Effector memory CD4-positive, alpha-beta T cell (primary cell): ENCODE data around the gene CROCC.

ENCODE experiments used
- DNase-seq, 3 donors: peaks; one replicate each; pipeline ENCODE4 v3.0.0-alpha.2; 2020
- H3K27ac ChIP-seq: 2 replicates; pipeline ENCODE4 v1.7.0; 2013; ENCODE audit warnings: mild to moderate bottlenecking, low read length, moderate library complexity; ENCODE audit not compliant: insufficient read depth, poor library complexity, severe bottlenecking
- H3K27me3 ChIP-seq: replicated peaks from 2 replicates; pipeline ENCODE4 v1.7.0; 2013; ENCODE audit warnings: mild to moderate bottlenecking, low read length; ENCODE audit not compliant: insufficient read depth, control insufficient read depth, poor library complexity, severe bottlenecking
- H3K36me3 ChIP-seq: 2 replicates; pipeline ENCODE4 v1.7.0; 2013; ENCODE audit warnings: mild to moderate bottlenecking, low read length, moderate library complexity; ENCODE audit not compliant: control insufficient read depth, insufficient read depth
- H3K4me1 ChIP-seq: 2 replicates; pipeline ENCODE4 v1.7.0; 2013; ENCODE audit warnings: low read length, mild to moderate bottlenecking; ENCODE audit not compliant: control insufficient read depth, insufficient read depth, poor library complexity, severe bottlenecking
- H3K4me3 ChIP-seq: 2 replicates; pipeline ENCODE4 v1.7.0; 2013; ENCODE audit warnings: low read length, low read depth, mild to moderate bottlenecking; ENCODE audit not compliant: insufficient read depth, poor library complexity, severe bottlenecking
- H3K9me3 ChIP-seq: 2 replicates; pipeline ENCODE4 v1.7.0; 2013; ENCODE audit warnings: mild to moderate bottlenecking, low read length, moderate library complexity; ENCODE audit not compliant: control insufficient read depth

The CROCC gene

DNA sequence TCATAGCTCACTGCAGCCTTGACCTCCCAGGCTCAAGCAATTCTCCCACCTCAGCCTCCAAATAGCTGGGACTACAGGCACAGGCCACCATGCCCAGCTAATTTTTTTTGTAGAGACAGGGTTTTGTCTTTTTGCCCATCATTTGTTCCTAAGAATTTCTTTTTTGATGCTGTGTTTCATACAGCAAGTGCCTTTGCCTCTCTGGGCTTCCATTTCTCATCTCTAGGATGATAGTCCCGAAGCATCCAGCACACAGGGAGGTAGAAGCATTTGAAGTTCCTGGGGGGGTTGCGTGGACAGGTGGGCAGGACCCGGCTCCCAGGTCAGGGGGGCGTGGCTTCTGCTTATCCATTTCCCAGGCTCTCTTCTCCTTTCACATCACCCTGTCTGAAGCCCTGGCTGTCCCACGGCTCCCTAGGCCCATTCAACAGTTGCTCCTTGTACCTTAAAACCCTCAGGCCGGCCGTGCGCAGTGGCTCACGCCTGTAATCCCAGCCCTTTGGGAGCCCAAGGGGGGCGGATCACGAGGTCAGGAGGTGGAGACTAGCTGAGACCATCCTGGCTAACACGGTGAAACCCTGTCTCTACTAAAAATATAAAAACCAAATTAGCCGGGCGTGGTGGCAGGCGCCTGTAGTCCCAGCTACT is 86.6 kb downstream of the CROCC start:
- Histone ChIP-seq H3K4me1 (peaks cover 15% of the 10 kb centered on the region), H3K27me3 (no peaks in the 10 kb centered on the region), H3K36me3 (peaks cover 19% of the 10 kb centered on the region), H3K9me3 (no peaks in the 10 kb centered on the region), H3K4me3 (no peak overlapping the region), H3K27ac (no peak overlapping the region)
- DNase-seq, result no peak

- Histone ChIP-seq H3K27ac (no peak overlapping the region), H3K36me3 (peaks cover 9% of the 10 kb centered on the region), H3K9me3 (no peaks in the 10 kb centered on the region), H3K4me1 (peaks cover 15% of the 10 kb centered on the region), H3K4me3 (no peak overlapping the region), H3K27me3 (no peaks in the 10 kb centered on the region)
- DNase-seq, result no peak
These were observed 88.0 kb downstream of the CROCC start for GRCh38 chr1:17009706-17010105.

DNA sequence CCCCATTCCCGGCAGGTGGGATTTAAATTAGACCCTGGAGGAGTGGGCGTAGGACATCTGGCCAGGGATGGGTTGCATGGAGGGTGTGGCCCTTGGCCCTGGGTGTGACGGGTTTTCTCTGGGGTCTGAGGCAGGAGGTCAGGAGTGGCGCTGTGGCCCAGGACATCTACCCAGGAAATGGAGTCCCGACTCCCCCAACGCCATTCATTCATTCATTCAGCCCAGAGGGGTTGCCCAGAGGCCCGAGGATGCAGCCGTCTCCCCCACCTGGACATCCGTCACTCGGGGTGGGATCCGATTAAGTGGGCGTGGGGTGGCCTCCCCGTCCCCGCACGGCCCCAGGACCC is 89.3 kb downstream of the CROCC start:
- H3K27ac ChIP-seq, result no peak overlapping the region
- H3K9me3 ChIP-seq, result no peaks in the 10 kb centered on the region
- no peaks in the 10 kb centered on the region for H3K36me3 ChIP-seq
- H3K27me3 ChIP-seq, result no peaks in the 10 kb centered on the region
- peak overlapping the region; percentile 86 for H3K4me3 ChIP-seq
- DNase-seq, result no peak
- H3K4me1 ChIP-seq, result peaks cover 15% of the 10 kb centered on the region

DNA sequence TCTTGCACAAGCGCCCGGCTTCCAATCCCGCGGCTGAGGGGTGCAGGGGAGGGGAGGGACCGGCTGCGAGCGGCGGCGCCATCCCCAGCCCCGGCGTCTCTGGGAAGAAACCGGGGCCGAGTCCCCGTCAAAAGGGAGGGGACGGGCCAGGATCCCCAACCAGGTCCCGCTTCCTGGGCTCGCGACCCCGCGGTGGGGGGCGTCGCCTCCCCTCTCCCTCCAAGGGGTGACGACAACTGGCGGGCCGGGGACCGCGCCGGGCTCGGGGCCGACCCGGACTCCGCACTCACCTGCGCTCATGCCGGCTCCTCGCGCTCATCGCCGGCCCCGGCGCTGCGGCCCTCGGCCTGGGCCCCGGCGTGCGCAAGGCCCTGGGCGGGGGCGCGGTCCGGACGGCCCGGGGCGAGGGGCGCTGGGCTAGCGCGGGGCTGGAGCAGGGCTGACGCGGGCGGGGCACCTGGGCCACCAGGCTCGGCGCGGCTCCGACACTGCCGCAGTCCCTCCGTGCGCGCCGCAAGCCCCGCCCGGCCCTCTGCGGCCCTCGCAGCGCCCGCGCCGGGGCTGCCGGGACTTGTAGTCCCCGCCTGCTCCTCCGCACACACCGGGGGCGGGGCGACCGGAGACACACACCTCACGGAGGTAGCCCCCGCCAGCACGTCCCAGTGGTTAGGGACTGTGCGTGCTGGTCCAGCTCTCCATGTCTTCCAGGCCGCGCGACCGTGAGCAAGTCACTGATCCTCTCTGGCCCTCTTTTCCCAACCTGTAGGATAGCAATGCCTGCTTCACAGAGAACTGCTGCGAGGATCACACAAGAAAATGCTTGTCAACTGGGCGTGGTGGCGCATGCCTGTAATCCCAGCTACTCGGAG is 89.9 kb downstream of the CROCC start, which contains the start of gene ATP13A2:
ATP13A2 (minus strand) TSS at position 490 of the 869 bp plus-strand sequence; CDS start at position 300, 190 bp downstream.
- H3K9me3 ChIP-seq, result no peaks in the 10 kb centered on the region
- no peak within 1 kb of the TSS for H3K27ac ChIP-seq
- DNase-seq, result peak; percentile 66 to 76 (median 70)
- no peaks in the 10 kb centered on the region for H3K36me3 ChIP-seq
- H3K4me3 ChIP-seq, result peak within 1 kb of the TSS; percentile 86
- H3K4me1 ChIP-seq, result peaks cover 15% of the 10 kb centered on the region
- H3K27me3 ChIP-seq, result no peaks in the 10 kb centered on the region

DNA sequence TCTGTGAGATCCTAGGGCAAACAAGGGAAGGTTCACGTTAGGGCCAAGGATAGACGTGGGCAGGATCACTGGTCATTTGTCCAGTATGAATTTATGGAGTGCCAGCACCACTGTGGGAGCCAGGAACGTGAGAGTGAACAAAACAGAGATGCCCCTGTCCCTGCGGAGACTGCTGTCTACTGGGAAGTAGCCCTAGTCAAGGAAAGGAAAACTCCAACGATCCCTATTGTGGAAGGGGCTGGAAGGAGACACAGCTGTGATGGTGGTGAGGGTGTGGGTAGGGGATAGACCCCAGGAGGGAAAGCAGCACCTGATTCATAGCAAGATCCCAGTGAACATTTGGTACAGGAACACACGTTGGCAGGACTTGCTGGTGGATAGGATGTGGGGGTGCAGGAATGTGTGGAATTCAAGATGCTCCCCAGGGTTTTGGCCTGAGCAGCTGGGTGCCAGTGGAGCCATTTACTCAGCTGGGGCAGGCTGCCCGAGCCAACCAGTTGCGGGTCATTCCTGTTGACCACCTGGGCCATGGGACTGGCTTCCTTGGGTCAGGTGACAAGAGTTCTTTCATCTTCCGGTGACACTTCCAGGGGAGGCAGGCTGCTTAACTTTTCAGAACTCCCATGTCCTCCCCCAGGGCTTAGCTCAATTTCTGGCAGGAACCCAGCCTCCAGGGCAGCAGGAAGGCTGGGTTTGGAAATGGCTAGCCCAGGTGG is 91.2 kb downstream of the CROCC start:
- Histone ChIP-seq H3K4me3 (no peak overlapping the region), H3K27me3 (no peaks in the 10 kb centered on the region), H3K4me1 (peaks cover 15% of the 10 kb centered on the region), H3K36me3 (no peaks in the 10 kb centered on the region), H3K27ac (no peak overlapping the region), H3K9me3 (no peaks in the 10 kb centered on the region)
- no peak for DNase-seq

DNA sequence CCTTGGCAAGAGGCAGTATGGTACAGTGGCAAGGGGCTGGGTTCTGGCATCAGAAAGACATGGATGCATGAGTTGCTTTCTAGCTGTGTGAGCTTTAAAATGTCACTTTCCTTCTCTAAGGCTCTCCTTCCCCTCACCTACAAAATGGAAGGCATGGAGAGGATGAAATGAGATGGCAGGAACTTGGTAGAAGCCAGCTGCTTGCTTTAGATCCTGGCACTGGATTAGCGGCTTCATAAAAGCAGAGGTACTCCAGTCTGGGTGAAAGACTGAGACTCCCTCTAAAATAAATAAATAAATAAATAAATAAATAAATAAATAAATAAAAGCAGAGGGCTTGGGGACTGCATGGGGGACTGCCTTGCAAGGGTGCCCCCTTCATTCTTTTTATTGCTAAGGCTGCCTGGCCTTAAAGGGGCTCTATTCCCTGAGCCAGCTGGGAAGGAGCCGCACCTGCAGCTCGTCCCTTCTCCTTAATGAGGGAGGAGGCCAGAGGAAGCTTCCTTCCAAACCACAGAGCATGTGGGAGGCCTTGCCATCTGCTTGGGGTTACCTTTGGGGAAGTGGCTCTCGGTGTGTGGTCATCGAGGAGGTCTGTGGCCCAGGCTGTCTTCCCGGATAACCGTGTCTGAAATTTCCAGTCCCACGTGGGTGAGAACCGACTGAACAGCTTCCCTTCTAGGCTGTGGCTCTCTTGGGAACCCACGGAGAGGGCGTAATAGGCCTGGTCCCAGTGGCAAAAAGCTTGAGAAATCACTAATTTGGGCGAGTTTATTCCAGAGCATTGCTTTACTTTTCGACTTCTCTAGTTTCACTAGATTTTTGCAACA is 92.0 kb downstream of the CROCC start:
- Histone ChIP-seq H3K4me3 (no peak overlapping the region), H3K4me1 (peaks cover 15% of the 10 kb centered on the region), H3K9me3 (no peaks in the 10 kb centered on the region), H3K36me3 (peaks cover 7% of the 10 kb centered on the region), H3K27ac (no peak overlapping the region), H3K27me3 (no peaks in the 10 kb centered on the region)
- DNase-seq, result no peak

GRCh38 chr1:17014671-17015567 is 93.2 kb downstream of the CROCC start:
- H3K4me1 ChIP-seq, result peaks cover 15% of the 10 kb centered on the region
- H3K27me3 ChIP-seq, result no peaks in the 10 kb centered on the region
- no peak overlapping the region for H3K27ac ChIP-seq
- no peak overlapping the region for H3K4me3 ChIP-seq
- no peaks in the 10 kb centered on the region for H3K9me3 ChIP-seq
- DNase-seq, result no peak
- peaks cover 17% of the 10 kb centered on the region for H3K36me3 ChIP-seq

DNA sequence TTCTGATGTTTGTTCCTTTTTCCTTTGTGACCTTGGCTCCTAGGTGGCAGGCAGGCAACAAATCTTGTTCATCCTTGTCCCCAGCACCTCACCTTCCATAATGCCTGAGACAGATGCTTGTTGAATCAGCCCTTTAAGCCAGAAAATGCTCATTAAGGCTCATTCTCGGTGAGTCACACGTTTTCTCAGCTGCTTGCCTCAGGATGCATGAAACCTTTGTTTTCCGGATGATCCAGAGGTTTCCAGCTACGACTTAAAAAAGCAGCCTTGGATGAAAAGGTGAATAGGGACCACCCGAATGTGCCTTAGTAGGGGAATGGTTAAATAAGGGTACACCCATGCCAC is 94.6 kb downstream of the CROCC start:
- Histone ChIP-seq H3K4me3 (no peak overlapping the region), H3K27me3 (no peaks in the 10 kb centered on the region), H3K27ac (no peak overlapping the region), H3K36me3 (peaks cover 31% of the 10 kb centered on the region), H3K9me3 (no peaks in the 10 kb centered on the region), H3K4me1 (peaks cover 4% of the 10 kb centered on the region)
- no peak for DNase-seq

GRCh38 chr1:17017435-17017834 is 95.7 kb downstream of the CROCC start:
- H3K4me1 ChIP-seq, result no peaks in the 10 kb centered on the region
- no peaks in the 10 kb centered on the region for H3K9me3 ChIP-seq

More at GRCh38 chr1:17017435-17017834, 95.7 kb downstream of the CROCC start:
- no peak for DNase-seq
- Histone ChIP-seq H3K27me3 (no peaks in the 10 kb centered on the region), H3K36me3 (peaks cover 42% of the 10 kb centered on the region), H3K4me3 (no peak overlapping the region), H3K27ac (no peak overlapping the region)
